ENCODE measurements around the gene PGAM2. TPM values are rescaled to one million over a fixed set of nuclear protein-coding genes. Genes with fewer than 3 reads are reported as not detected.
A peak's percentile ranks its signal among the peaks of the same experiment; 100 is the strongest.

Gene PGAM2
- total RNA-seq, 4 donors from 2014 or later: 0.57 to 1.6 (median 1.3) TPM; not detected in 1

GRCh38 chr7:44050915-44051560, 14.3 kb downstream of the PGAM2 start:
- peak overlapping the region; percentile 61 to 99 (median 80) for H3K27ac ChIP-seq

GRCh38 chr7:44050121-44050914, 15.0 kb downstream of the PGAM2 start:
- Histone ChIP-seq H3K27me3 (no peaks in the 10 kb centered on the region), H3K27ac (peak overlapping the region; percentile 10 to 99 (median 78)), H3K4me3 (no peak overlapping the region), H3K4me1 (peaks cover 20 to 79% (median 47%) of the 10 kb centered on the region in 3 donors), H3K36me3 (peaks cover 7 to 78% (median 21%) of the 10 kb centered on the region in 3 donors), H3K9me3 (no peaks in the 10 kb centered on the region)
- WGBS, 2 donors: 90 to 92% methylated on average over 12 to 14 of the region's 14 CpGs
- intact Hi-C loops (cut with DNase I): no loop called here
- no peak for DNase-seq
- TF ChIP-seq CTCF (IDR thresholded peaks at IDR 0.05): no peak
- no peak for TF ChIP-seq POLR2A (IDR thresholded peaks at IDR 0.05)

More at GRCh38 chr7:44050915-44051560, 14.3 kb downstream of the PGAM2 start:
- TF ChIP-seq POLR2A (IDR thresholded peaks at IDR 0.05) (no peak), CTCF (IDR thresholded peaks at IDR 0.05) (no peak)
- H3K9me3 ChIP-seq: no peaks in the 10 kb centered on the region
- intact Hi-C loops (cut with DNase I): no loop called here
- H3K4me3 ChIP-seq: no peak overlapping the region
- no peaks in the 10 kb centered on the region for H3K27me3 ChIP-seq
- DNase-seq: no peak
- 71 to 85% methylated on average over 6 to 7 of the region's 8 CpGs for WGBS, 2 donors
- H3K36me3 ChIP-seq: peaks cover 7 to 85% (median 22%) of the 10 kb centered on the region in 3 donors
- H3K4me1 ChIP-seq: peaks cover 13 to 72% (median 40%) of the 10 kb centered on the region in 3 donors

- Histone ChIP-seq H3K27ac (peak overlapping the region; percentile 56 to 99 (median 78)), H3K36me3 (peaks cover 7 to 57% (median 18%) of the 10 kb centered on the region in 3 donors), H3K4me1 (peaks cover 25 to 90% (median 53%) of the 10 kb centered on the region in 3 donors), H3K9me3 (no peaks in the 10 kb centered on the region), H3K27me3 (no peaks in the 10 kb centered on the region), H3K4me3 (no peak overlapping the region)
- no peak for TF ChIP-seq CTCF (IDR thresholded peaks at IDR 0.05)
- no peak for TF ChIP-seq POLR2A (IDR thresholded peaks at IDR 0.05)
- intact Hi-C loops (cut with DNase I): no loop called here
- WGBS, 2 donors: 61 to 77% methylated on average over 3 of the region's 7 CpGs
- no peak for DNase-seq
Measured at GRCh38 chr7:44048031-44048795, 17.2 kb downstream of the PGAM2 start.

GRCh38 chr7:44046321-44047061, 18.9 kb downstream of the PGAM2 start:
- Histone ChIP-seq H3K27ac (peak overlapping the region; percentile 96 to 99 (median 98)), H3K27me3 (no peaks in the 10 kb centered on the region), H3K4me1 (peaks cover 25 to 73% (median 46%) of the 10 kb centered on the region in 3 donors), H3K9me3 (no peaks in the 10 kb centered on the region), H3K4me3 (peak overlapping the region in 3 of 4 donors; percentile 78 to 94 (median 80)), H3K36me3 (peaks cover 7 to 39% (median 9%) of the 10 kb centered on the region in 3 donors)
- 61 to 63% methylated on average over 7 to 8 of the region's 8 CpGs for WGBS, 2 donors
- TF ChIP-seq POLR2A (IDR thresholded peaks at IDR 0.05) (peak in 1 of 4 donors; percentile 38), CTCF (IDR thresholded peaks at IDR 0.05) (no peak)
- intact Hi-C loops (cut with DNase I): no loop called here
- no peak for DNase-seq
